Gastrocnemius medialis (tissue), 4 donors: Measurements from ENCODE around the gene FBXL7. TPM values are rescaled to one million over a fixed set of nuclear protein-coding genes. Genes with fewer than 3 reads are reported as not detected.

Experiments used
- ATAC-seq, 2 donors: fragments of 150-250 bp; one replicate each; pipeline ENCODE4 v1.9.1; 2016
- DNase-seq, 2 donors: peaks; one replicate each; pipeline ENCODE4 v3.0.0-alpha.2; 2019
- H3K27ac ChIP-seq, 4 donors: fragments of 200-600 bp; sonication (generic); 1 replicate in 1 of 4; 2 replicates in 3 of 4; pipeline ENCODE4 v1.5.1; 2016 to 2018; ENCODE audit warnings: mild to moderate bottlenecking in 2 of 4, moderate library complexity in 1 of 4
- H3K27me3 ChIP-seq, 3 donors: fragments of 200-600 bp; sonication (generic) in 2 of 3; 1 replicate in 1 of 3; 2 replicates in 2 of 3; pipeline versions ENCODE4 v1.5.1 to v1.6.0; 2016 to 2019; ENCODE audit warnings: mild to moderate bottlenecking in 1 of 3, moderate library complexity in 1 of 3
- H3K36me3 ChIP-seq, 2 donors: fragments of 200-600 bp; sonication (generic) in 1 of 2; one replicate each; pipeline ENCODE4 v1.5.1; 2017 to 2018
- H3K4me1 ChIP-seq, 2 donors: fragments of 200-600 bp; sonication (generic) in 1 of 2; one replicate each; pipeline ENCODE4 v1.5.1; 2016 to 2017; ENCODE audit warnings: mild to moderate bottlenecking in 2 of 2
- H3K4me3 ChIP-seq, 4 donors: fragments of 200-600 bp; sonication (generic) in 3 of 4; 1 replicate in 1 of 4; 2 replicates in 3 of 4; pipeline ENCODE4 v1.5.1; 2016 to 2019; ENCODE audit warnings: mild to moderate bottlenecking in 2 of 4
- H3K9me3 ChIP-seq, 3 donors: fragments of 200-600 bp; sonication (generic) in 2 of 3; 1 replicate in 1 of 3; 2 replicates in 2 of 3; pipeline ENCODE4 v1.5.1; 2016 to 2019
- POLR2A ChIP-seq, 2 donors: fragments of 450-650 bp; IDR thresholded peaks; one replicate each; pipeline ENCODE4 v1.6.1; 2017; ENCODE audit warnings: antibody characterized with exemption in 2 of 2, mild to moderate bottlenecking in 2 of 2, moderate library complexity in 2 of 2
- in situ Hi-C, 4 donors: fragments of 200-750 bp; cut with MboI; loops; one replicate each; pipeline versions ENCODE4 v1.15.0 to v1.8.0; 2017; ENCODE audit warnings: low sequenced_read_pairs in 4 of 4
- intact Hi-C: fragments of 100-400 bp; cut with DNase I; formaldehyde crosslinking; loops from one replicate; pipeline ENCODE4 v1.15.1; 2023; ENCODE audit warnings: low total_unique reads
- total RNA-seq, 4 donors: library from RNA; depleted of rRNA; stranded (reverse); fragments of >200 nt; gene quantifications; one replicate each; pipeline versions ENCODE4 v1.1.0 to v1.2.3, GENCODE V29; 2016
- TF ChIP-seq, protein P1 (sequence below), 5 experiments: fragments of 450-650 bp in 3 of 5; fragments of 200-600 bp in 2 of 5; sonication (generic) in 2 of 5; IDR thresholded peaks in 4 of 5; conservative IDR thresholded peaks in 1 of 5; 1 replicate in 4 of 5; 2 replicates in 1 of 5; pipeline ENCODE4 v1.5.1; 2016 to 2019; ENCODE audit warnings: antibody characterized with exemption in 5 of 5, mild to moderate bottlenecking in 3 of 5, moderate library complexity in 3 of 5

The FBXL7 gene
- total RNA-seq, 4 donors from 2014 or later, result 2.4 to 4.9 (median 3.1) TPM

DNA sequence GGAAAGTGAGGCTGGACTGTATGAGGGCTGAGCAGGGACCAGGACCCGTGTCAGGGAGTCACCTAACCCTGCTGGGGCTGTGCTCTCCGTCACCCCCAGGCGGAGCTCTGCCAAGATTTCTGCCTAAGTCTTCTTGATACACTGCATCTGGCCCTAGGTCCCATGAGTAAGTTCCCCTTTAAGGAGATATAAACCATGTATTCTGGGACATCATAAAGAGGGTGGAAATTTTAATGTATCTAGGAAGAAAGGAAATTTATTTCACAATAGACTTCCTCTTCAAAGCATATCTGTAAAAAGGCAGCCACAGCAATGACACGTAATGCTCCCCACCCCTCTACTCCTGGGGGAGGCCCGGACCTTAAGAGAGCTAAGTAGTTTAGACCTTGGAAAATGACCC, 183.4 kb downstream of the FBXL7 start:
- H3K27ac ChIP-seq, result no peak overlapping the region
- ATAC-seq, result no peak

DNA sequence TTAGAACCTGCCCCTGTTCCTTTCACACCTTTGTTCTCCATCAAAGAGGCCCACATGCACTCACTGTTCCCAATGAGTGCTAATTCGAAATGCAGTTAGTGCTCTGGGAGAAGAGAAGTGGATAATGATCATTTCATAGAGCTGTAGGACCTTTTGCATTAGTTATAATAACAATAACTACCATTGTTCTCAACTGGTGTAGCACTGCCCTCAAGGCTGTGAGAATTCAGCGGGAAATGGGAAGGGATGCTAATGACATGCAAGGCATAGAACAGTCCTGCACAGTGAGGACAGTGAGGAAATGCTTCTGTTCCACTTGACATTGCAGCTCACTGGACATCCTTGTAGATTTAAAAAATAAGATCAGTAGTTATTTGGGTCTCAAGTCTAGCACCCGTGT, 187.4 kb downstream of the FBXL7 start:
- no peaks in the 10 kb centered on the region for H3K36me3 ChIP-seq
- no peak overlapping the region for H3K4me3 ChIP-seq
- ATAC-seq, result no peak
- H3K4me1 ChIP-seq, result peaks cover 0 to 3% of the 10 kb centered on the region in 2 donors
- intact Hi-C loops, result no loop called here
- no peak overlapping the region for H3K27ac ChIP-seq
- TF ChIP-seq, protein P1, sequence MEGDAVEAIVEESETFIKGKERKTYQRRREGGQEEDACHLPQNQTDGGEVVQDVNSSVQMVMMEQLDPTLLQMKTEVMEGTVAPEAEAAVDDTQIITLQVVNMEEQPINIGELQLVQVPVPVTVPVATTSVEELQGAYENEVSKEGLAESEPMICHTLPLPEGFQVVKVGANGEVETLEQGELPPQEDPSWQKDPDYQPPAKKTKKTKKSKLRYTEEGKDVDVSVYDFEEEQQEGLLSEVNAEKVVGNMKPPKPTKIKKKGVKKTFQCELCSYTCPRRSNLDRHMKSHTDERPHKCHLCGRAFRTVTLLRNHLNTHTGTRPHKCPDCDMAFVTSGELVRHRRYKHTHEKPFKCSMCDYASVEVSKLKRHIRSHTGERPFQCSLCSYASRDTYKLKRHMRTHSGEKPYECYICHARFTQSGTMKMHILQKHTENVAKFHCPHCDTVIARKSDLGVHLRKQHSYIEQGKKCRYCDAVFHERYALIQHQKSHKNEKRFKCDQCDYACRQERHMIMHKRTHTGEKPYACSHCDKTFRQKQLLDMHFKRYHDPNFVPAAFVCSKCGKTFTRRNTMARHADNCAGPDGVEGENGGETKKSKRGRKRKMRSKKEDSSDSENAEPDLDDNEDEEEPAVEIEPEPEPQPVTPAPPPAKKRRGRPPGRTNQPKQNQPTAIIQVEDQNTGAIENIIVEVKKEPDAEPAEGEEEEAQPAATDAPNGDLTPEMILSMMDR (IDR thresholded peaks at IDR 0.05 in 4 of 5, conservative IDR thresholded peaks at IDR 0.05 in 1 of 5), result no peak
- TF ChIP-seq POLR2A (IDR thresholded peaks at IDR 0.05), result no peak
- in situ Hi-C loops, result no loop called here
- DNase-seq, result no peak
- no peaks in the 10 kb centered on the region for H3K9me3 ChIP-seq
- H3K27me3 ChIP-seq, result no peaks in the 10 kb centered on the region

More for the DNA sequence above, 183.4 kb downstream of the FBXL7 start:
- peaks cover 0 to 3% of the 10 kb centered on the region in 2 donors for H3K4me1 ChIP-seq
- no peaks in the 10 kb centered on the region for H3K27me3 ChIP-seq
- intact Hi-C loops (no loop called here), in situ Hi-C loops (no loop called here)
- no peak for DNase-seq
- H3K4me3 ChIP-seq, result no peak overlapping the region
- TF ChIP-seq POLR2A (IDR thresholded peaks at IDR 0.05), result no peak
- TF ChIP-seq, protein P1 (IDR thresholded peaks at IDR 0.05 in 4 of 5, conservative IDR thresholded peaks at IDR 0.05 in 1 of 5), result no peak
- no peaks in the 10 kb centered on the region for H3K36me3 ChIP-seq
- H3K9me3 ChIP-seq, result no peaks in the 10 kb centered on the region

DNA sequence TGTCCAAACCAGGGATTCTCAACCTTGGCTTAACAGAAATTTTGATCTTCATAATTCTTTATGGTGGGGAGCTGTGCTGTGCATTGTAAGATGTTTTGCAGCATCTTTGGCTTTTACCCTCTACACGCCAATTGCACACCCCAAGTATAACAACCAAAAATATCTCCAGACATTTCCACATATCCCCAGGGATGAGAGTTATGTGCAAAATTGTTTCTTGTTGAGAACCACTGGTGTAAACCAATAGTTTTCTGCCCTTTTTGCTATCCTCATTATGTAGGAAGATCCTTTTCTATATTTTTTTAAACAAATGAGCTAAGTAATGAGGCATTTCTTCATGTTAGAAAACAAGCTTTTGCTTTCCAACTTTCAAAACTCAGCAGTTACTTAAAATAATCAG, 189.9 kb downstream of the FBXL7 start:
- Histone ChIP-seq H3K27ac (no peak overlapping the region), H3K4me3 (no peak overlapping the region), H3K36me3 (no peaks in the 10 kb centered on the region), H3K27me3 (no peaks in the 10 kb centered on the region), H3K4me1 (peaks cover 0 to 8% of the 10 kb centered on the region in 2 donors), H3K9me3 (no peaks in the 10 kb centered on the region)
- no peak for TF ChIP-seq POLR2A (IDR thresholded peaks at IDR 0.05)
- TF ChIP-seq, protein P1 (IDR thresholded peaks at IDR 0.05 in 4 of 5, conservative IDR thresholded peaks at IDR 0.05 in 1 of 5), result no peak
- intact Hi-C loops, result no loop called here
- in situ Hi-C loops, result no loop called here
- DNase-seq (no peak), ATAC-seq (no peak)

DNA sequence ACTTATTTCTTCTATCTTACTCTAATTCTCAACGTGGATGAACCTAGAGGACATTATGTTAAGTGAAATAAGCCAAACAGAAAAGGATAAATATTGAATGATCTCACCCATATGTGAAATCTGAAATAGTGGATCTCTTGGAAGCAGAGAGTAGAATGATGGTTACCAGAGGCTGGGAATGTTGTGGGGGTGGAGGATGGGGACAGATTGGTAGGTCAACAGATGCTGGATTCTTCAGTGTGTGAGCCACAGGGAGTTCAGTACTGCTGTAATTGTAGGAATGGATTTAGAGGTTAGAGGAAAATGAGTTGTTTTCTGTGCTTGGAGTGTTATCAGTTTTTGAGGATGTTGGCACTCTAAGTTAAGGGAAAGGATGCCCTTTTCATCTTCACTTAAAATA, 190.6 kb downstream of the FBXL7 start:
- TF ChIP-seq, protein P1 (IDR thresholded peaks at IDR 0.05 in 4 of 5, conservative IDR thresholded peaks at IDR 0.05 in 1 of 5), result no peak
- in situ Hi-C loops, result no loop called here
- Histone ChIP-seq H3K36me3 (no peaks in the 10 kb centered on the region), H3K4me1 (peaks cover 0 to 13% of the 10 kb centered on the region in 2 donors), H3K4me3 (no peak overlapping the region), H3K27ac (no peak overlapping the region), H3K27me3 (no peaks in the 10 kb centered on the region), H3K9me3 (no peaks in the 10 kb centered on the region)
- no peak for DNase-seq
- intact Hi-C loops, result no loop called here
- no peak for ATAC-seq

DNA sequence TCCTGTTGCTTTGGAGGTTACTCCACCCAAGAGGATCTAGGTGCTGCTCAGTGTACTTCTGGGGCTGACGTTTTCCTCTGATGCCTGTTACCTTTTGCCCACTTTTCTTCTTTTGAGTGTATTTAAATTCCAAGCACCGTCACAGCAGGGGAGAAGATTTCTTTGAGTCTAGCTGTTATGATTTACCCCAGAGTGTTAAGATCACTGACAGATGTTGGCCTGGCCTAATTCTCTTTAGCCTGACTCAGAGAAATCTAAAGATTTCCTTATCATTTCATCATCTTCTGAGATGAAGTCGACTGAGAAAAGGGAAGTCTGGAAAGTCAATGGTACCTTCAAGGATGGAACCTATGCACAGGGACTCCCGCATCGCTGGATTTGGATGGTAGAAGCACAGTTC, 191.5 kb downstream of the FBXL7 start:
- ATAC-seq (no peak), DNase-seq (no peak)
- in situ Hi-C loops (no loop called here), intact Hi-C loops (no loop called here)
- no peaks in the 10 kb centered on the region for H3K9me3 ChIP-seq
- no peak overlapping the region for H3K4me3 ChIP-seq
- no peak overlapping the region for H3K27ac ChIP-seq
- no peaks in the 10 kb centered on the region for H3K36me3 ChIP-seq
- H3K4me1 ChIP-seq, result peaks cover 0 to 13% of the 10 kb centered on the region in 2 donors
- no peaks in the 10 kb centered on the region for H3K27me3 ChIP-seq
- TF ChIP-seq POLR2A (IDR thresholded peaks at IDR 0.05), result no peak
- TF ChIP-seq, protein P1 (IDR thresholded peaks at IDR 0.05 in 4 of 5, conservative IDR thresholded peaks at IDR 0.05 in 1 of 5), result no peak
